IPS-11a (cell line): ENCODE results near the gene TBC1D1.

ENCODE experiments used
- H3K4me3 ChIP-seq: one replicate; pipeline ENCODE4 v1.5.1; 2013; ENCODE audit warnings: low read depth, low read length, control low read depth

The TBC1D1 gene

GRCh38 chr4:37989398-37990260, 98.7 kb downstream of the TBC1D1 start:
- no peak overlapping the region for H3K4me3 ChIP-seq

- H3K4me3 ChIP-seq = no peak overlapping the region
Measured at GRCh38 chr4:37990731-37991245, 99.9 kb downstream of the TBC1D1 start.

- H3K4me3 ChIP-seq = no peak overlapping the region
Measured at GRCh38 chr4:37991623-37992410, 100.9 kb downstream of the TBC1D1 start.

- no peak overlapping the region for H3K4me3 ChIP-seq
Measured at GRCh38 chr4:37993806-37994205, 102.9 kb downstream of the TBC1D1 start.

GRCh38 chr4:37994569-37994968, 103.7 kb downstream of the TBC1D1 start:
- H3K4me3 ChIP-seq = no peak overlapping the region

DNA sequence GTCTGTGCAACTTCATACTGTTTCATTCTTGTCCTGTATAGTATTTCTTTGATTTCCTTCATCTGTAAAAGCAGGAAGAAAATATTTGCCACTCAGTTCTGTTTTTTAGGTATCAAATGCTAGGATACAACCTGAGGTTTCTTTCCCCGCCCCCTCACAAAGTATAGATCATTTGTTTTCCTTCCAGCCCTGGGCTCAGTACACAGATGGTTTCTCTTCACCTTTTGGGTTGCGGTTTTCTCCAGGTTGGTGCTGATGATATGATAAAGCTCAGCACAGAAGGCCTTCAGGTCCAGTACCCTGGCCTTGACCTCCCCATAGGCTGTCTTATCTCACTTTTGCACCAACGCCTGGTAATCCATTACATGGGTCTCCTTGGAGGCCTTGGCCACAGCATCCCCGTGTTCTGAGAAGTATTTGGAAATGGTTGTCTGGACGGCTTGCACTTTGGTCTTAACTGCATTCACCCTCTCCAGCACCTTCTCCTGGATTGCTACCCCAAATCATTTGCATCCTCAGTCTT, 104.5 kb downstream of the TBC1D1 start:
- H3K4me3 ChIP-seq = no peak overlapping the region

GRCh38 chr4:37995981-37996775, 105.3 kb downstream of the TBC1D1 start:
- no peak overlapping the region for H3K4me3 ChIP-seq

GRCh38 chr4:37998226-37998625, 107.3 kb downstream of the TBC1D1 start:
- no peak overlapping the region for H3K4me3 ChIP-seq

DNA sequence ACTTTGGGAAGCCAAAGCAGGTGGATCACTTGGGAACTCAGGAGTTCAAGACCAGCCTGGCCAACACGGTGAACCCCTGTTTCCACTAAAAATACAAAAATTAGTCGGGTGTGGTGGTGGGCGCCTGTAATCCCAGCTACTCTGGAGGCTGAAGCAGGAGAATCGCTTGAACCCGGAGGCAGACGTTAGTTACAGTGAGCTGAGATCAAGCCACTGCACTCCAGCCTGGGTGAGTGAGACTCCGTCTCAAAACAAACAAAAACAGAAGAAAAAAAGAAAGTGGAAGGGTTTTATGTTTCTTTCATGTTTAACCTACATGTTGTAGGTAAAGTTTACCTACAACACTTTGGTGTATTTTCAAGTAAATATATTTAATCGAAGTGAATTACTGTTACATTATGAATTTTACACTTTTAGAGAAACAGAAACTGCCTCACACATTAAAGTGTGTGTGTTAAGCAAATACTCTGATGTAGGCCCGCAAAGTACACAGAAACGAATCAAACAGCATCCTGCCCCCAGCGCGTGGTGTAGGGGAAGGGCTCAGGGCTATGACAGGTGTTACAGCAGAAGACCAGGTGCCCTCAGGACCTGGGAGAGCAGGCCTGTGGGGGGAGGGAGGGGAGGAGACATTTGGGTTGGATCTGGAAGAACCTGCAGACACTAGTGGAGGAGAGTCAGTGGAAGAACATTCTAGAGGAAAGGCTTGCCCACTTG, 108.3 kb downstream of the TBC1D1 start:
- no peak overlapping the region for H3K4me3 ChIP-seq

GRCh38 chr4:37999965-38000364, 109.1 kb downstream of the TBC1D1 start:
- H3K4me3 ChIP-seq = no peak overlapping the region

GRCh38 chr4:38001927-38002326, 111.0 kb downstream of the TBC1D1 start:
- no peak overlapping the region for H3K4me3 ChIP-seq

- no peak overlapping the region for H3K4me3 ChIP-seq
Measured at GRCh38 chr4:38002451-38003071, 111.7 kb downstream of the TBC1D1 start.

DNA sequence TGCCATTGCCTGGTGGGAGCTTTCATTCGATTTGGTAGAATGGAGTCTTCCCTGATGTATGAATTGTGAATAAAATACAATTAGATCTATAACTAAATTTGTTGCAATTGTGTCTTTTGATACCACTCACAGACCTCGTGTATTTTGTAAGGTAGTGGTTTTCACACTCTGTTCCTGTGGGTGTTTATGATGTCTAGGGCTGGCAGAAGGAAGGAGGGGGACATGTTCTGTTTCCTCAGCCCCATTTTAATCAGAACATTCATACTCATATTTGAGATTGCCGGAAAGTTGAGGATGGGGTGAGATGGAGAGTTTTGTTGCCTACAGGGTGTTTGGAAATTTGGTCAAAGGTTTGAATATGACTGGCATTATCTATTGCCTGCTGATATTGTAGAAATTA, 112.2 kb downstream of the TBC1D1 start:
- H3K4me3 ChIP-seq = no peak overlapping the region

DNA sequence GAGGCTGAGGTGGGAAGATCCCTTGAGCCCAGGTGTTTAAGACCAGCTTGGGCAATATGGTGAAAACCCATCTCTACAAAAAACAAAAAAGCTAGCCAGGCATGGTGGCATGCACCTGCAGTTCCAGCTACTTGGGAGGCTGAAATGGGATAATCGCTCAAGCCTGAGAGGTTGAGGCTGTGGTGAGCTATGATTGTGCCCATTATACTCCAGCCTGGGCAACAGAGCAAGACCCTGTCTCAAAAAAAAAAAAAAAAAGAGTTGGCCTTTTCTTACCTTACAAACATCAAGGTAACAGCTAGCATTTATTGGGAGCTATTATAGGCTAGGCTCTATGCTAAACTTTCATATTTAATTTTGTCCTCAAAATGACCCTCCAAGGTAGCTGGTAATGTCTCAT, 112.7 kb downstream of the TBC1D1 start:
- H3K4me3 ChIP-seq = no peak overlapping the region

- no peak overlapping the region for H3K4me3 ChIP-seq
Measured at GRCh38 chr4:38004062-38004461, 113.2 kb downstream of the TBC1D1 start.

- H3K4me3 ChIP-seq = no peak overlapping the region
Measured at GRCh38 chr4:38004887-38005286, 114.0 kb downstream of the TBC1D1 start.

DNA sequence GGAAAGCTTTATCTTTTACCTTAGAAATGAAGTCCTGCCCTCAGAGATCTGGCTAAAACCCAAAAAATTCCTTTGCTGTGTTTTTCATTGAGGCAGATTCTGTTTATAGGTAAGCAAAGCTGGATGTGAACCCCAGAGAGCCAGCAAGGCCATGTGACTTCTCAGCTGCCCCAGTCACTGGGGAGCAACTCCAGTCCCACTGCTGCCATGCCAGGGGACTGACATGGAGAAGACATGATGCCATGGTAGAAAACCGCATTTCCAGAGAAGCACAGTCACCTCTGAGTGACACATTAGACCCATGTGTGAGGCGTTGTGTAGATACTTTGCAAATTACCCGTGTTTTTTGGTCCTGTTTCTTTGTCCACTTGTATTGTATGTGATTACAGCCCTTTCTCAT, 114.8 kb downstream of the TBC1D1 start:
- H3K4me3 ChIP-seq = no peak overlapping the region

DNA sequence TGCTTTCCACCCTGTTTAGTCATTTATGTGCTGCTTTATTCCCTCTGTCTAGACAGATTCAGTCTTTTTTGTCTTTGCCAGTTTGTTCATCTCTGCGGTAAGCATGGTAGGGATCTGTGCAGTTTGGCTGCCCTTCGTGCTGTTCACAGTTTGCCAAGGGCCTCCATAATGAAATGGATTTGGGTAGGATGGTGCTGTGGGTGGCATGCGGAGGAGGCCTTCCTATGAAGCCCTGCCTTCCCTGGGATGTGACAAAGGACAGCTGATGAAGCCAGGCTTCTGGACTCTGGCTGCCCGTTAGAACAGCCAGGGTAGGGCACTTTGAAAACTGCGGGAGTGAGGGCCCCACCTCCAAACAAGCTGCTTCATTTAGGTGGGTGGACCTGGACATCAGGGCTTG, 116.8 kb downstream of the TBC1D1 start:
- H3K4me3 ChIP-seq = no peak overlapping the region

DNA sequence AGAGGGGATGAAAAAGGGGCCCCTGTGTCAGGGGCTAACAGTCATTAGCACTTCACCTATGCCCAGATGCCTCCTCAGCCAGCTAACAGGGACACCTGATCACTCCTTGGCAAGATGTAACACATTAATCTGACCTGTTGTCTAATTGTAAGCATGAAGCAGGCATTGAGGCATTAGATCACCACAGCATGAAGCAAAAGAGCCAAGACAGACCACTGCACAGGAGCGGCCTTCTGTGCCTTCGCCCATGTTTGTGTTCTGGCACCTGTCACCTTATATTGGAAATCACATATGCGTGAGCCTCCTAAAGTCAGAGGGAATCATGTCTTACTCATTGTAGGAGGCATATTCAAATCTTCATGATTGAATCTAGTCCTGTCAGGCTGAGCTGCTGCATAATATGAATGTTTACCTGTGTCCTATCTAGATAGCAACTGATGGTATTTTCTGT, 117.7 kb downstream of the TBC1D1 start:
- H3K4me3 ChIP-seq = no peak overlapping the region

DNA sequence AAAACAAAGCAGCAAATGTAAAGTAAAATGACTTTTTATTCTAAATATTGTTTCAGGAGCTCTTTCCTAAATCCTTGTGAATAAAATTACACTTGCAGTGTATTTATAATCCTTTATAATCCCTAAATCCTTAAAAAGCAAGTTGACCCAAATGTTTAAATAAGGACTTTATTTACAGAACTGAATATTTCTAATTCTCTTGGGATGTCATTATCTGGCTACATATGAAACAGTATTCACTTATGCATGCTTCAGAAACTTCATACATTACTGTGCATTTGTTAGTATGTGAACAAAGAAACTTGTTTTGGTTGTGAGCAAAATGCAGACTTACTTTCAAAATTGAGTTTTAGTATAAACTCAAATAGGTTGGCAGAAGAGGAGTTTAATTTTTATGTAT, 118.5 kb downstream of the TBC1D1 start:
- H3K4me3 ChIP-seq = no peak overlapping the region
